ENCODE results near the gene NRXN2.
A peak's percentile ranks its signal among the peaks of the same experiment; 100 is the strongest.
"Not testable (repeated sequence)": the region's sequence is repeated elsewhere in the genome, so short reads cannot be mapped to it uniquely, and the experiment has no call there.

The NRXN2 gene

DNA sequence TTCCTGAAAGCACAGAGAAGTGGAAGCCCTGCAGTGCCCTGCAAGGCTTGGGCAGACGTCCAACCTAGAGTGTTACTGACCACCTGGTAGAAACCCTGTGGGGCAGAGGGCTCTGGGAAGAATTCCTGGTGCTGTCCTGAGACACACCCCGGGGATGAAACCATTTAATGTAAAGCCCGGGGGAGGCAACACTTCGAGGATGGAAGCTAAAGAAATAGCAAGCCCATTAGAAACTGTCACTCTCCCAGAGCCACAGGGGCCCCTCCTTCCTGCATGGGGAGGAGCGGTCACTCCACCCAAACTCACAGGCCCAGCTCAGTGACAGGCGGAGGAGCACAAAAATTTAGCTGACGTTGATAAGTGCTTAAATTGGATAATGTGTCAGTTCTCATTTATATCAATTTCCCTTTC lies 57.6 kb downstream of the NRXN2 start:
- DNase-seq, result no peak

DNA sequence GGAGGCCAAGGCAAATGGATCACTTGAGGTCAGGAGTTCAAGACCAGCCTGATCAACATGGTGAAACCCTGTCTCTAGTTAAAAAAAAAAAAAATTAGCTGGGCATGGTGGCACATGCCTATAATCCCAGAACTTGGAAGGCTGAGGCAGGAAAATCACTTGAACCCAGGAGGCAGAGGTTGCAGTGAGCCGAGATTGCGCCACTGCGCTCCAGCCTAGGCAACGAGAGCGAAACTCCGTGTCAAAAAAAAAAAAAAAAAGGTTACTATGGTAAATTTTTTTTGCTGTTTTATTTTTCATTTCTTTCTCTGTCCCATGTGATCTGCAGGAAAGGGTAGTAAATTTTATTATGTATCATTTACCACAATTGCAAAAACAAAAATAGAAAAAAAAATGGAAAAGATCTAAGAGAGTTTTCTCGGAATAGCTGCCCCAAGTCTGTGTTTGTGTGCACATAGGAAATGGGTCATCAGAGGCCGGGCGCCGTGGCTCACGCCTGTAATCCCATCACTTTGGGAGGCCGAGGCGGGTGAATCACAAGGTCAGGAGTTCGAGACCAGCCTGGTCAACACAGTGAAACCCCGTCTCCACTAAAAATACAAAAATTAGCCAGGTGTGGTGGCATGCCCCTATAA lies 58.6 kb downstream of the NRXN2 start:
- not testable (repeated sequence) for DNase-seq

DNA sequence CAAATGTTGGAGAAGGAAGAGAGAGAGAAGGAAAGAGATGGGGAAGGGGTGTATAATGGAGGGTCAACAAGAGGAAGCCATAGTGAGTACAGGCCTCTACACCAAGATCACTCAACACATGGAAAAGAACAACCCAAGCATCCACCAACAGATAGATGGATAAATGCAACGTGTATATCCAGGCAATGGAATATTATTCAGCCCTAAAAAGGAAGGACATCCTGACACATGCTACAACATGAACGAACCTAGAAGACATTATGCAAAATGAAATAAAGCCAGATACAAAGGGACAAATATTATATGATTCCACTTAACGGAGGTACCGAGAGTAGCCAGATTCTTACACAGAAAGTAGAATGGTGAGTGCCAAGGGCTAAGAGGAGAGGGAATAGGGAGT lies 59.3 kb downstream of the NRXN2 start:
- DNase-seq, result no peak

GRCh38 chr11:64661614-64662013 lies 61.4 kb downstream of the NRXN2 start:
- no peak for DNase-seq

DNA sequence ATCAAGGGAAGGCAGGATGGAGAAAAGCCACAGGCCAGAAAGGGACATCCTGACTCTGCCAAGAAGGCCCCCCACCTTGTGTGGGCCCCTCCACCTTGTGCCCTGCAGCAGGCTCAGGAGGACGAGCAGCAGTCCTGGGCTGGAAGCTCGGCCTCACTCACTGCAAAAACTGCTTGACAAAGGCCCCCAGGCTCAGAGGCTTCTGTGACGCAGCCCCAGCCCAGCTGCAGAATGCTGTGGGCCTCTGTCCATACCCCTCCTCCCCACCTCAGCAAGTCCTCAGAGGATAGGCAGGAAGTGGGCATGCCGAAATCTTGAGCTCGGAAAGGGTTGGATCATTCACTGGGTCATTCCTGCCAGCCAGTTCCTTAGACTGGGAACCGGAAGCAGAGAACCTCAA lies 61.9 kb downstream of the NRXN2 start:
- DNase-seq, result no peak

GRCh38 chr11:64660706-64661105 lies 62.3 kb downstream of the NRXN2 start:
- DNase-seq, result no peak

GRCh38 chr11:64660205-64660604 lies 62.8 kb downstream of the NRXN2 start:
- no peak for DNase-seq

- no peak for DNase-seq
Measured at GRCh38 chr11:64659417-64660144, 63.4 kb downstream of the NRXN2 start.

- DNase-seq, result no peak
Measured at GRCh38 chr11:64658265-64658664, 64.7 kb downstream of the NRXN2 start.

- DNase-seq, result no peak
Measured at GRCh38 chr11:64656862-64657261, 66.1 kb downstream of the NRXN2 start.

- DNase-seq, result no peak
Measured at GRCh38 chr11:64655941-64656601, 66.9 kb downstream of the NRXN2 start.

- DNase-seq, result no peak
Measured at GRCh38 chr11:64654958-64655541, 67.9 kb downstream of the NRXN2 start.

DNA sequence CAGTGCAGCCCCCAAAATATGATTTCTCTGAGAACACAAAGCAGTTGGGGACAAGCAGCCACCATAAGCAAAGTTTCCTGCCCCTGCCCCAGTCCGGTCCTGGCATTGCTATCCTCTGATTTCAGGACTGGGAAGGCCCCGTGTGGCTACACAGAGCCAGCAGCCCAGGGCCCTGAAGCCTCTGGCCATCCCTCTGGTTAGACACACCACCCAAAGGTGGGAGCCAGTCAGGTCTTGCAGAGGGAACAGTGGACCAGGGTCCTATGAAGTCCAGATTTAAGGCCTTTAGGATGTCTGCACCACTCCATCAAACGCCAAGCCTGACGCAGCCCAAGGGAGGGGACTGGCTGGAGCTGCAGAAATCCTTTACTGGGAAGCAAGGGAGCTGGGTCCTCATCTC lies 68.6 kb downstream of the NRXN2 start:
- DNase-seq, result no peak

- no peak for DNase-seq
Measured at GRCh38 chr11:64653388-64653973, 69.5 kb downstream of the NRXN2 start.

GRCh38 chr11:64652586-64653387 lies 70.2 kb downstream of the NRXN2 start:
- peak; percentile 86 for DNase-seq

DNA sequence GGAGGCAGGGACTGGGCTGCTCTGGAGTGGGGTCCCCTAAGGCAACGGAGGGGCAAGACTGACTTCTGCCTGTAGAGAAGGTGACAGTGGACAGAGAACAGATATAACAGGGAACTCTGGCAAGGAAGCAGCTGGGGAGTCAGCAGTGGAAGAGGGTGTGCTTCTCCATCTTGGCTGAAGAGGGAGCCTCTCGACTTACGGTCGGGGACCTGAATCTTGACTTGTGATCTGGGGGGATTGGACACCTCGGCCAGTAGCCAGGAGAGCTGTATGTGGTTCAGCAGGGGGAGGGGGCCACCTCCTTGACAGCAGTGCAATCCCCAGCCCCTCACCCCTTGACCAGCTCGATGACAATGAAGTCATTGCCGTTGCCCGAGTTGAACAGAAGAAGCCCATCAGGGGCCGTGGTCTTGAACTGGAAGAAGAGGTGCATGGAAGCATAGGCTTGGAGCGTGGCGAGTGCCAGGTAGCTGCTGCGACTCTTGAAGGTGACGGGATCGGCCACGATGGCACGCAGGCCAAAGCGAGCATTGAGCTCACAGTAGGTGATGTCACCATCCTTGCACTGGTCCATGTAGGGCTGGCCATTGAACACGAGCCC lies 72.0 kb downstream of the NRXN2 start:
- no peak for DNase-seq

- DNase-seq, result no peak
Measured at GRCh38 chr11:64649291-64649697, 73.7 kb downstream of the NRXN2 start.

DNA sequence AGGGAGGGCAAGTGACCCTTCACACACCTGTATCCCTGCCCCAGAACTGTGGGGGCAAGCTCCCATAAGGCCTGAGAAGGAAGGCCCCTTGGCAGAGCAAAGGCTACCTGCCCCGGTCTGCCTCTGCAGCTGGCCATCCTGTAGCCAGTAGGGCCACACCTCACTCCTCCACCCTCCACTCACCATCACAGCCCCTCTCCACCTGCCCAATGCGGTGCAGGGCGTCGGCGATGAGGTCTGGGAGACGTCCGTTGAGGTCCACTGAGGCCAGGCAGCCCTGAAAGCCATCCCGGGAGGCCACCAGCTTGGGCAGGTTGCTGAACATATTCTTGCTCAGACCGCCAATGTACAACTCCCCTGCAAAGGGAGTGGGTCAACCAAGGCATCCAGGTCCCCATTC lies 74.4 kb downstream of the NRXN2 start:
- DNase-seq, result no peak

DNA sequence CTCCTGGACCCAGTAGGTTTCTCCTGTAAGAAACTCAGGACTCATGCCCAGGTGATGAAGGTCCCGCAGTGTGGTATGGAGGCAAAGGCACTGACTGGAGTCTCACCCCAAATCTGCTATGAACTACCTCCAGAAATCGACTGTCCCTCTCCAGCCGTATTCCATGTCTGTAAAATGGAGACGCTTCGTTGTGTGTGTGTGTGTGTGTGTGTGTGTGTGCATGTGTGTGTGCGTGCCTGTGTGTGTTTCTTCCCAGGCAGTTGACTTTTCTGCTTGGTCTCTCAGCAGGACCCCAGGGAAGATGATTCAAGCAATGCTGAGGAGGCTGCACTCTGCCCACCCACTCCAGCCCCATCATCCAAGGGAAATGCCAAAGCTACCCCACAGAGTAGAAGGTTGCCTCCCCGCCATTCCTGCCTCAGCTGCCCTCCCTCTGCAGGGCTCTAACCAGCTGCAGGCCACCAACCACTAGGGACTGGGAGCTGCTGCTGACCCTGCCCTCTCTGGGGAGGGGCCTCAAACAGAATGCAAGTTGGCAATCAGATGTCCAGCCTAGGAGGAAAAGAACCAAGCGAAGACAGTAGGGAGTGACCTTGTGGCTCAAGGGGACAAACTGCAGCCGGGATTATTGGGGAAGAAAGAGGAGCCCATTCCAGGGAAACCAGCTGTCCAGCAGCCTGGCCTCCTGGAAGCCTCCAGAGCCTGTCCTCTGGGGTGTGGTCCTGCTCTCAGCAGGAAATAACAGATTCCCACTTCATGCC lies 75.8 kb downstream of the NRXN2 start:
- DNase-seq, result no peak

DNA sequence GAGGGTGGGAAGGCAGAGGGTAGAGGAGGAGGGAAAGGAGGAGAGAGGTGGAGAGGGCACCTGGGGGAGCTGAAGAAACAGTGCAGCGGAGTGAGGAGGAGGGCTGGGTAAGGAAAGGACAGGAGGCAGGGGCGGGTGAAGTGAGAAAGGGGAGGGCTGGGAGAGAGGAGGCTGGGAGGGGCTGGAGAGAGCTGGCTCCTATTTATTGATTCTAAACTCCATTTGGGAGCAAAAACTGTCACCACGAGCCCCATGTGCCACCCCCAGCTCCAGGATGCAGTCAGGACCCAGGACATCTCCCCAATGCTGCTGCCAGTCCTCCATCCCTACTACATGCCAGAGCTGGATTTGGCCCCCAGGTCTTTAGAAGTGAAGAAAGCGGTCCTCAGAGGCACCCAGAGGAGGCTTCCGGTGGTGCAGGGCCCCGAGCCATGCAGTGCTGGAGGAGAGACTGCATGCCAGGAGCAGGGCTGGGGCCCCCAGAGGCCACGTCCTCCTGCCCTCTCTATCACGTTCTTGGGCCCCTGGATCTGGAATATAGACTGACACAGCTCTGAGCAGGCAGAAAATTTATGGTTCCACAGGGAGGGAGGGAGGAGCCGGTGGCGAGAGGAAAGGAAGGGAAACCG lies 78.2 kb downstream of the NRXN2 start:
- peak; percentile 39 for DNase-seq

Data from activated CD4-positive, alpha-beta T cell treated with anti-CD3 and anti-CD28 coated beads for 48 hours (primary cell).